OCI-LY3 (cell line): ENCODE measurements around the gene TMEM239.

ENCODE experiments used
- EZH2phosphoT487 ChIP-seq: fragments of 200-600 bp; shearing (Covaris generic); IDR thresholded peaks from 2 replicates; pipeline ENCODE4 v1.6.1; 2018; ENCODE audit warnings: antibody characterized with exemption, mixed run types, low read depth
- TF ChIP-seq, protein P1 (sequence below): fragments of 200-600, 300-600 bp; sonication (generic); IDR thresholded peaks from 2 replicates; pipeline ENCODE4 v1.5.1; 2014; ENCODE audit warnings: antibody characterized with exemption, low read length, low read depth

DNA sequence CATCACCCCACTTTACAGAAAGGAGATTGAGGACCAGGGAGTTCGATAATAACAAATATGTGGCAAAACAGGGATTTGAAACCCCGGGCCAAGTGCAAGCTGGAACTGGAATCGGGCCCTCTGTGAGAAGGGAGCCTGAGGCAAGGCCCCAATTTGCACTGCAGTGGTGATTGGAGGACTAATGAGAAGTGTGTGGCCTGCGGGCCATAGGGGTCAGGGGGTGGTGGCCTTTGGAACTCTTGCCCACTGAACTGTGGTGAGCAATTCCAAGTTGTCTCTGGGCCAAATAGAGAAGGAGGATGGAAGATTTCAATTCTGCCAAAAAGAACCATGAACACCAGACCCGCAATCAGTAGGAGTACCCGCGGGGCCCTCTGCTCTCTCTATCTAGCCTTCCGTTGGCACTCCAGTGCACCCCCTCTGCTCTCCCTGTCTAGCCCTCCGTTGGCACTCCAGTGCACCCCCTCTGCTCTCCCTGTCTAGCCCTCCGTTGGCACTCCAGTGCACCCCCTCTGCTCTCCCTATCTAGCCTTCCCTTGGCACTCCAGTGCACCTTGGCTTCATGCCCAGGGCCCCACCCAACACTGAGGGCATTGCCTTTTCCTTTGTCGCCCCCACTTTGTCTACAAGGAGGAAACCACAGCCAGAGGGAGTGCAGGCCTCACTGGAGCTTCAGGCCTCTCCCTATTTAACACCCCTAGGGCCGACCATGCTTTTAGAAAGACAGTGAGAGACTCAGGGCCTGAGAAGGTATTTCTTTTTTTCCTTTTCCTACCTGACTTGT is 51.1 kb downstream of the TMEM239 start:
- TF ChIP-seq, protein P1, sequence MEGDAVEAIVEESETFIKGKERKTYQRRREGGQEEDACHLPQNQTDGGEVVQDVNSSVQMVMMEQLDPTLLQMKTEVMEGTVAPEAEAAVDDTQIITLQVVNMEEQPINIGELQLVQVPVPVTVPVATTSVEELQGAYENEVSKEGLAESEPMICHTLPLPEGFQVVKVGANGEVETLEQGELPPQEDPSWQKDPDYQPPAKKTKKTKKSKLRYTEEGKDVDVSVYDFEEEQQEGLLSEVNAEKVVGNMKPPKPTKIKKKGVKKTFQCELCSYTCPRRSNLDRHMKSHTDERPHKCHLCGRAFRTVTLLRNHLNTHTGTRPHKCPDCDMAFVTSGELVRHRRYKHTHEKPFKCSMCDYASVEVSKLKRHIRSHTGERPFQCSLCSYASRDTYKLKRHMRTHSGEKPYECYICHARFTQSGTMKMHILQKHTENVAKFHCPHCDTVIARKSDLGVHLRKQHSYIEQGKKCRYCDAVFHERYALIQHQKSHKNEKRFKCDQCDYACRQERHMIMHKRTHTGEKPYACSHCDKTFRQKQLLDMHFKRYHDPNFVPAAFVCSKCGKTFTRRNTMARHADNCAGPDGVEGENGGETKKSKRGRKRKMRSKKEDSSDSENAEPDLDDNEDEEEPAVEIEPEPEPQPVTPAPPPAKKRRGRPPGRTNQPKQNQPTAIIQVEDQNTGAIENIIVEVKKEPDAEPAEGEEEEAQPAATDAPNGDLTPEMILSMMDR = no peak
- no peak for TF ChIP-seq EZH2phosphoT487
